ENCODE measurements around the gene EPHB1.
"Not testable (repeated sequence)": the region's sequence is repeated elsewhere in the genome, so short reads cannot be mapped to it uniquely, and the experiment has no call there.

Gene EPHB1

GRCh38 chr3:135040321-135041240 is 245.5 kb downstream of the EPHB1 start:
- no peak for DNase-seq (ENCODE audit: low read depth in 2 of 2)

GRCh38 chr3:135041601-135042000 is 246.5 kb downstream of the EPHB1 start:
- no peak for DNase-seq (ENCODE audit: low read depth in 2 of 2)

GRCh38 chr3:135047061-135047460 is 252.0 kb downstream of the EPHB1 start:
- no peak for DNase-seq (ENCODE audit: low read depth in 2 of 2)

GRCh38 chr3:135050536-135050935 is 255.5 kb downstream of the EPHB1 start:
- no peak for DNase-seq (ENCODE audit: low read depth in 2 of 2)

GRCh38 chr3:135051409-135051973 is 256.4 kb downstream of the EPHB1 start:
- no peak for DNase-seq (ENCODE audit: low read depth in 2 of 2)

GRCh38 chr3:135055449-135055848 is 260.4 kb downstream of the EPHB1 start:
- DNase-seq (ENCODE audit: low read depth in 2 of 2), result no peak

- DNase-seq (ENCODE audit: low read depth in 2 of 2), result no peak
Measured at GRCh38 chr3:135056084-135056730, 261.1 kb downstream of the EPHB1 start.

- DNase-seq (ENCODE audit: low read depth in 2 of 2), result no peak
Measured at GRCh38 chr3:135056733-135057310, 261.8 kb downstream of the EPHB1 start.

- DNase-seq (ENCODE audit: low read depth in 2 of 2), result no peak
Measured at GRCh38 chr3:135057996-135058395, 262.9 kb downstream of the EPHB1 start.

GRCh38 chr3:135059580-135059979 is 264.5 kb downstream of the EPHB1 start:
- DNase-seq (ENCODE audit: low read depth in 2 of 2), result no peak

GRCh38 chr3:135066844-135067727 is 272.0 kb downstream of the EPHB1 start:
- DNase-seq (ENCODE audit: low read depth in 2 of 2), result not testable (repeated sequence)

- DNase-seq (ENCODE audit: low read depth in 2 of 2), result no peak
Measured at GRCh38 chr3:135068011-135068410, 273.0 kb downstream of the EPHB1 start.

GRCh38 chr3:135069406-135069805 is 274.3 kb downstream of the EPHB1 start:
- DNase-seq (ENCODE audit: low read depth in 2 of 2), result no peak

- DNase-seq (ENCODE audit: low read depth in 2 of 2), result no peak
Measured at GRCh38 chr3:135071483-135071882, 276.4 kb downstream of the EPHB1 start.

- DNase-seq (ENCODE audit: low read depth in 2 of 2), result no peak
Measured at GRCh38 chr3:135072431-135072830, 277.4 kb downstream of the EPHB1 start.

GRCh38 chr3:135075157-135075556 is 280.1 kb downstream of the EPHB1 start:
- DNase-seq (ENCODE audit: low read depth in 2 of 2), result no peak

GRCh38 chr3:135076341-135076740 is 281.3 kb downstream of the EPHB1 start:
- DNase-seq (ENCODE audit: low read depth in 2 of 2), result no peak

GRCh38 chr3:135077186-135077585 is 282.1 kb downstream of the EPHB1 start:
- no peak for DNase-seq (ENCODE audit: low read depth in 2 of 2)

- DNase-seq (ENCODE audit: low read depth in 2 of 2), result no peak
Measured at GRCh38 chr3:135078283-135078682, 283.2 kb downstream of the EPHB1 start.

- DNase-seq (ENCODE audit: low read depth in 2 of 2), result no peak
Measured at GRCh38 chr3:135079095-135079494, 284.0 kb downstream of the EPHB1 start.

GRCh38 chr3:135081451-135081850 is 286.4 kb downstream of the EPHB1 start:
- DNase-seq (ENCODE audit: low read depth in 2 of 2), result no peak
